HG02981 (cell line): ENCODE data around the gene OVOL1.

ENCODE experiments used
- ATAC-seq: cut with Tn5 transposase; IDR thresholded peaks from one replicate; pipeline ENCODE4 v1.9.1; 2021; ENCODE audit warnings: mild to moderate bottlenecking, moderate library complexity; ENCODE audit not compliant: unreplicated experiment

OVOL1 gene

GRCh38 chr11:65777821-65778361 lies 9.0 kb upstream of the OVOL1 start:
- no peak for ATAC-seq

GRCh38 chr11:65778431-65778900 lies 8.4 kb upstream of the OVOL1 start:
- no peak for ATAC-seq

DNA sequence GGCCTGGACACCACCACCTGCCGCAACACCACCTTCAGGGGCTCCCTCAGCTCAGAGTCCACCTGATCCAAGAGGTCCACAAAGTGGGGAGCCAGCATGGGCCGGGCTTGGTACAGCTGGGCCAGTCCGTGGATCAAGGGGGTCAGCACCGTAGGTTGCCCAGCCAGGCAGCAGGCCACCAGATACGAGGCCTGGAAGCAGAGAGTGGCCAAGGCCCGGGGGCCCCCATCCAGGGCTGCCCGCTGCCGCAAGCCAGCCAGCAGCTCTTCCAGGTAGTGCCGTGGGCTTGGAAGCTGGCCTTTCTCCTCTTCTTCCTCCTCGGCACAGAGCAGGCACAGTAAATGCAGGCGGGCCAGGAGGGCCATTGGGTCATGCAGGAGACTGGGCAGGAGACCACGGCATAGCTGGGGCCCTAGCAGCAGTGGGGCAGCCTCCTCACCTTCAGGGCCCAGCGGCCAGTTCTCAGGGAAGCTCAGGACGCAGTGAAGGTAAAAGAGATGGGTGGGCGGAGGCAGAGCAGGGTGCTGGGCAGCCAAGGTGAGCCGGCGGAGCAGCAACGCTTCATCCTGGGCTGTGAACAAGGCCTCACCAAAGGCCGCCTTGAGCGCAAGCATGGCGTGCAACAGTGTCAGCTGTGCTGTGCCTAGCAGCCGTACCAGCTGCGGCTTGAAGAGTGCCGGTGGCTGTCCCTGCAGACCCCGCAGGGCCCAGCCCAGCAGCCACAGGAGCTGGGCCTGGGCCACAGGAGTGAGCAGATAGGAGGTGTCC lies 7.8 kb upstream of the OVOL1 start:
- ATAC-seq = no peak

DNA sequence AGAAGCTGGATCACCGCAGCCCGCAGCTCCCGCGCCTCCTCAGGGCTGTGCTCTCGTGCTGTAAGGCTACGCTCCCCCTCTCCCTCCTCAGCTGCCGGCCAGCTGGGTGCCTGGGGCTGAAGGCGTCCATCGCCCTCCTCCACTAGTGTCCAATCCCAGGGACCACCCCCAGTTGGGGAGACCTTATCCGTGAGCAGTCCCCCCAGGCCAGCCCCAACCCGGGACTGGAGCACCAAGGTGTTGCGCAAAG lies 7.3 kb upstream of the OVOL1 start:
- no peak for ATAC-seq

DNA sequence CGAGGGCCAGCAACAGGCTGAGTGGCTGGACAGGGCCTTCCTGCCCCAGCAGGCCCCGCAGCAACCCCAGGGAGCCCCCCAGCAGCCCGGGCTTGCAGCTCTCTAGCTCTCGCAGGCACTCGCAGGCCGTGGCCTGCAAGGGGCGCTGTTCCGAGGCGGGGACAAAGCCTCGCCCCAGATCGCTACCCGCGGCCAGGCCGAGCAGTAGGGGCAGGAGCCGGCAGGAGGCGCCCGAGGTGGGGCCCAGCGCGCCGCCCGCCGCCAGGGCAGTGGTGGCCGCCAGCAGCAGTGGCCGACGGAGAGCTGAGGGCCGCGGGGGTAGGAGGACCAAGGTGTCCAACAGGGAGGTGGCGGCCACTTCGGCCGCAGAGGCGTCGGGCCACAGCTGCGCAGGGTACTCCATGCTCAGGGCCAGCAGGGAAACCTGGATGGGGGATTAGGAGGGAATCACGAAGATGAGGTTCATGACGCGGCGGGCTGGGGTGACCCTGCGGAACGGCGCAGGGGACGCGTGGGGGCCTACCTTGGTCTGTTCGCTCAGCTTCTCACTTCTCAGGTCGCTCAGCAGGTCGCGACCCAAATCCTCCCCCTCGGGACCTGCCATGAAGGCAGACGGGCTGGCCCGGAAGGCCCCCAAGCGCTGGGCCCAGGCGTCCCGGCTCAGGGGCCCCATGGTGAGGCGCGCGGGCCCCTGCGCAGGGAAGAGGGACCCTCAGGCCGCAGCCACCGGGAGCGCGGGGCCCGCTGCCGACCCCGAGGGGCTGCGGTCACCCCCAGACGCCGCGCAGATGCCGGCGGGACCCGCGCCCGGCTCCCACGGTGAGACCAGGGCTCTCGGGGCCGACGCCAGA lies 6.7 kb upstream of the OVOL1 start:
- ATAC-seq = peak; percentile 53

- peak; percentile 50 for ATAC-seq
These were observed 6.1 kb upstream of the OVOL1 start, which contains the start of gene AP5B1 for GRCh38 chr11:65780770-65781151. AP5B1 (minus strand) TSS chr11:65780976; CDS start chr11:65780591, 385 bp downstream.

DNA sequence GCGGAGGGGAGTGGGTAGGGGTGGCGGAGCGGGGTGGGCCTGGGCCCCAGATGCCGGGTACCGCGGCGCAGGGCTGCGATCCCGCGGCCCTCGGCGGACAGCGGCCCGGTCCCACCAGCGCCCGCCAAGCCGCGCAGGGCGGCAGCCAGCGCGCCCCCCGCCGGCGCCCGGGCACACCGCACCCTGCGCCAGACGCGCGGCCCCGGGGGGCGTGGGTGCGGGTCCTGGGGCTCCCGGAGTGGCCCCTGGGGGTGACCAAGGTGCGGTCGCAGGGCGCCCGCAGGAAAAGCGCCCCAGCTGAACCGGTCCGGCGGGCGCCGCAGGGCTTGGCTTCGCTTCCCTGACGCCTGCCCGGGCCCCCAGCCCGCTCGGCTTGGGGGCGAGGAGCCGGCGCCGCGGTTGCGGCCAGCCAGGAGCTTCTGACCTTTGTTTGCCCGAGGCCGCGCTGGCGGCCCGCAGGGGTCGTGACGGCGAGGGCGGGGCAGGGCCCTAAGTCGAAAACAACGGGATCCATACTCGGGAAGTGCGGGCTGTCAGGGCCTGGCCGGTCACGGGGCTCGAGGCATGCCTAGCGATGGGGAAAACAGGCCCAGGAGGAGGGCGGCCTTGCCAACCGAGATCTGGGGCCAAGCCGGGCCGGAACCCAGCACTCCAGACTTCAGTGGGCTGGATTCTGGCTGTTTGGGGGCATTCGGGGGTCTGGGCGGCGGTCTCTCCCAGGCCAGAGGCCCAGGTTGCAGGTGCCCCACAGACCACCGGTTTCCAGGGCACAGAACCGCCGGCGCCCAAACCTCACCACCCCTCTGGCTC lies 5.5 kb upstream of the OVOL1 start:
- ATAC-seq = peak; percentile 31

GRCh38 chr11:65781962-65782815 lies 4.7 kb upstream of the OVOL1 start:
- no peak for ATAC-seq

- ATAC-seq = no peak
These were observed 4.0 kb upstream of the OVOL1 start for GRCh38 chr11:65782816-65783228.

GRCh38 chr11:65785319-65786007 lies 1.4 kb upstream of the OVOL1 start:
- ATAC-seq = no peak

DNA sequence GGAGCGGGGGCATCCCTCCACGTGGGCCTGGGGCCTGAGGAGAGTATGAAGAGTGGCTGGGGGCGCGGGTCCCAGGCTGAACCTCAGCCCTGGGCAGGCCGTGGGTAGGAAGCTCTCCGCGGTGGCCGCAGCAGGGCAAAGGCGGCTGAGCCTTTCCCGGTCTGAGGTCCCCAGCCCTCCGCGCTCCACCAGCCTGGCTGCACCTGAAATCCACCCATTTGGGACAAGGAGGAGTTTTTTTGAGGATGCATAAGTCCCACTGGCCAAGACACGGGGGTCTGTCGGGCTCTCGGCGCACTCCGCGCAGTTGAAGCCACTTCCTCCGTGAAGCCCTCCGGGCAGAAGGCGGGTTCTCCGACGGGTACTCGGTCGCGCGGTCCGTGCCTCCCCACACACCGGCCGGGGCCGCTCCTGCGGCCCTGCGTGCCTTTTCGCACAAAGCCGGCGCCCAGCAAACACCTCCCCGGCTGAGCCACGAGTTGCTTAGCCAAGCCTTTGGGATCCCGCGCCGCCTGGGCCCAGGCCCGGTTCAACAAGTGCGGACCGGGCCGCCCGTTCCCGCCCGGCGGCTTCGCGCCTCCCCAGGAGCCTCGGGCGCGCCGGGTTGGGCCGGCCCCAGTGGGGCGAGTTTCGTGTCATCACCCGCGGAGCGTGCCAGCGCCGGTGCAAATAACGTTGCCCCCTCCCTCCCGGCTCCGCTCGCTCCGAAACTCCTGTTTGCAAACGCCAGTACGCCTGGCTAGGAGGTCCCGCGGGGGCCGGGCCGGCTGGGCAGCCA lies 666 bp upstream of the OVOL1 start:
- ATAC-seq = no peak

GRCh38 chr11:65787649-65788622 lies 1.1 kb downstream of the OVOL1 start:
- ATAC-seq = no peak

GRCh38 chr11:65788821-65789220 lies 2.0 kb downstream of the OVOL1 start:
- ATAC-seq = no peak

GRCh38 chr11:65789230-65790103 lies 2.6 kb downstream of the OVOL1 start:
- ATAC-seq = no peak

- no peak for ATAC-seq
These were observed 3.4 kb downstream of the OVOL1 start for GRCh38 chr11:65790104-65790901.
